ENCODE data around the gene ERVFRD-1. TPM values are rescaled to one million over a fixed set of nuclear protein-coding genes. Genes with fewer than 3 reads are reported as not detected.

Gene ERVFRD-1
- total and polyA plus RNA-seq, 2 donors (not counting 3 experiments of a cell fraction or from before 2014, with no cell fraction given): not detected

- BruUV-seq (replicated peaks): no TSS peak
- intact Hi-C loops (cut with micrococcal nuclease): no loop called here
Measured at GRCh38 chr6:11083956-11084355, 27.6 kb downstream of the ERVFRD-1 start.

More at GRCh38 chr6:11083956-11084355, 27.6 kb downstream of the ERVFRD-1 start:
- Histone ChIP-seq H3K9me3 (replicated peaks; ENCODE audit: control insufficient read depth, insufficient read depth, low read length) (no peaks in the 10 kb centered on the region), H3K36me3 (ENCODE audit: control insufficient read depth in 2 of 2, extremely low read depth in 1 of 2, insufficient read depth in 2 of 2, low read length in 2 of 2) (no peaks in the 10 kb centered on the region), H3K79me2 (ENCODE audit: control insufficient read depth, insufficient read depth, low read length) (no peaks in the 10 kb centered on the region), H2AFZ (ENCODE audit: low read depth, low read length) (no peak overlapping the region), H3K4me2 (ENCODE audit: insufficient read depth, low read length) (no peak overlapping the region), H3K9me1 (replicated peaks; ENCODE audit: control insufficient read depth, extremely low read depth, insufficient read depth, low read length) (no peaks in the 10 kb centered on the region), H3K4me3 (replicated peaks in 1 of 3; ENCODE audit: insufficient read depth in 1 of 3, low read depth in 1 of 3, low read length in 3 of 3) (no peak overlapping the region), H3K27ac (ENCODE audit: insufficient read depth, low read depth, low read length) (no peak overlapping the region), H3K4me1 (ENCODE audit: control insufficient read depth, extremely low read depth, insufficient read depth, low read length) (no peaks in the 10 kb centered on the region), H4K20me1 (replicated peaks; ENCODE audit: control insufficient read depth, extremely low read depth, insufficient read depth, low read length) (no peaks in the 10 kb centered on the region), H3K9ac (replicated peaks; ENCODE audit: extremely low read depth, insufficient read depth, low read length) (no peak overlapping the region), H3K27me3 (ENCODE audit: control insufficient read depth in 2 of 2, insufficient read depth in 2 of 2, low read length in 2 of 2) (no peaks in the 10 kb centered on the region)
- DNase-seq (ENCODE audit: low read depth, low spot score): no peak
- POLR2A ChIA-PET: no interaction called here
- FAIRE-seq: no peak
- no peak for TF ChIP-seq MYC (IDR thresholded peaks at IDR 0.05; ENCODE audit: low read depth, low read length)
- TF ChIP-seq, protein P1, sequence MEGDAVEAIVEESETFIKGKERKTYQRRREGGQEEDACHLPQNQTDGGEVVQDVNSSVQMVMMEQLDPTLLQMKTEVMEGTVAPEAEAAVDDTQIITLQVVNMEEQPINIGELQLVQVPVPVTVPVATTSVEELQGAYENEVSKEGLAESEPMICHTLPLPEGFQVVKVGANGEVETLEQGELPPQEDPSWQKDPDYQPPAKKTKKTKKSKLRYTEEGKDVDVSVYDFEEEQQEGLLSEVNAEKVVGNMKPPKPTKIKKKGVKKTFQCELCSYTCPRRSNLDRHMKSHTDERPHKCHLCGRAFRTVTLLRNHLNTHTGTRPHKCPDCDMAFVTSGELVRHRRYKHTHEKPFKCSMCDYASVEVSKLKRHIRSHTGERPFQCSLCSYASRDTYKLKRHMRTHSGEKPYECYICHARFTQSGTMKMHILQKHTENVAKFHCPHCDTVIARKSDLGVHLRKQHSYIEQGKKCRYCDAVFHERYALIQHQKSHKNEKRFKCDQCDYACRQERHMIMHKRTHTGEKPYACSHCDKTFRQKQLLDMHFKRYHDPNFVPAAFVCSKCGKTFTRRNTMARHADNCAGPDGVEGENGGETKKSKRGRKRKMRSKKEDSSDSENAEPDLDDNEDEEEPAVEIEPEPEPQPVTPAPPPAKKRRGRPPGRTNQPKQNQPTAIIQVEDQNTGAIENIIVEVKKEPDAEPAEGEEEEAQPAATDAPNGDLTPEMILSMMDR (IDR thresholded peaks at IDR 0.05; ENCODE audit: extremely low read depth in 1 of 2, insufficient read depth in 1 of 2, low read depth in 1 of 2, low read length in 2 of 2): no peak
- no peak for TF ChIP-seq FOS (IDR thresholded peaks at IDR 0.05; ENCODE audit: borderline replicate concordance, insufficient read depth, low read length)
- TF ChIP-seq POLR2AphosphoS5 (IDR thresholded peaks at IDR 0.05; ENCODE audit: insufficient read depth, low read depth, low read length): no peak
- no peak for TF ChIP-seq GATA2 (IDR thresholded peaks at IDR 0.05; ENCODE audit: insufficient read depth, insufficient read length, low read depth, low read length)
- TF ChIP-seq EZH2 (IDR thresholded peaks at IDR 0.05; ENCODE audit: borderline replicate concordance, low read depth, low read length, severe bottlenecking): no peak
- TF ChIP-seq MAX (IDR thresholded peaks at IDR 0.05; ENCODE audit: insufficient read depth, insufficient read length): no peak
- no peak for TF ChIP-seq JUN (IDR thresholded peaks at IDR 0.05; ENCODE audit: borderline replicate concordance, insufficient read depth, insufficient read length, low read depth)
- no peak for TF ChIP-seq POLR2A (IDR thresholded peaks at IDR 0.05; ENCODE audit: low read depth, low read length)
- dilution Hi-C loops (cut with MboI; ENCODE audit: extremely low pct_ligation_motif_present, low sequenced_read_pairs): no loop called here
- CTCF ChIA-PET: interaction anchor here (1.1 to 1.5 kb wide), 2 partner anchors 15 to 129 kb away, joined by 3 to 4 read pairs; no protein-coding TSS in a partner anchor
